Loucy (cell line): ENCODE results near the gene PEBP1.

Experiments
- CTCF ChIP-seq: fragments of 200-600 bp; sonication (generic); conservative IDR thresholded peaks from 2 replicates; pipeline ENCODE4 v1.5.1; 2014; ENCODE audit warnings: mild to moderate bottlenecking, antibody characterized with exemption, low read length
- EZH2phosphoT487 ChIP-seq: fragments of 200-600 bp; IDR thresholded peaks from 2 replicates; pipeline ENCODE4 v1.6.1; 2018; ENCODE audit warnings: antibody characterized with exemption, mild to moderate bottlenecking, moderate library complexity, borderline replicate concordance

GRCh38 chr12:118189741-118190191, 53.8 kb downstream of the PEBP1 start:
- TF ChIP-seq CTCF (no peak), EZH2phosphoT487 (no peak)
